ENCODE data around the gene EPB41.

DNA sequence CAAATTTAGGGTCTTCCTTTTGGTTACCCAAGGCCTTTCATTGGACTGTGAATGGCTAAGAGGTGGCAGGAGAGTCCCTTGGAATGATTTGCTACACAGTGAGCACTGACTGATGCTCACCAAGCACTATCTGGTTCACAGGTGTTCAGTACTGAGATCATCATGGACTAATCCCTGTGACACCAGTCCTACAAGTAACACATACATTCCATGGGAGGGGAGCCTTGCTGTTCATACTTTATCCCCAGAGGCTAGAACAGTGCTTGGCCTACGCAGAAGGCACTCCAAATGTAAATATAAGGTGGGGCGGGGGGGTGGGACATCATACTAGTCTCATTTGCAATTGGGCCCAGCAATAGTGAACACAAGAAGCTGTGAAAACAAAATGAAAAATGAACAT lies 229.8 kb downstream of the EPB41 start:
- TF ChIP-seq EP300 (IDR thresholded peaks at IDR 0.05; ENCODE audit: borderline replicate concordance in 1 of 2, low read depth in 1 of 2, low read length in 1 of 2) = no peak
- TF ChIP-seq CTCF (IDR thresholded peaks at IDR 0.05) = no peak
- TF ChIP-seq MAX (IDR thresholded peaks at IDR 0.05; ENCODE audit: low read depth) = no peak
- TF ChIP-seq REST (IDR thresholded peaks at IDR 0.05; ENCODE audit: low read depth, low read length) = no peak
- no peak for TF ChIP-seq TAF1 (IDR thresholded peaks at IDR 0.05; ENCODE audit: borderline replicate concordance, low read depth, low read length)
- TF ChIP-seq POLR2AphosphoS5 (IDR thresholded peaks at IDR 0.05; ENCODE audit: low read depth, low read length) = no peak
- no peak for TF ChIP-seq GABPA (IDR thresholded peaks at IDR 0.05; ENCODE audit: low read depth)
- TF ChIP-seq RCOR1 (IDR thresholded peaks at IDR 0.05; ENCODE audit: low read length) = no peak
- TF ChIP-seq SIN3A (IDR thresholded peaks at IDR 0.05; ENCODE audit: borderline replicate concordance, low read depth, low read length) = no peak
- TF ChIP-seq FOXM1 (IDR thresholded peaks at IDR 0.05; ENCODE audit: low read depth) = no peak
- TF ChIP-seq GATA2 (CRISPR knock-in tag; IDR thresholded peaks at IDR 0.05) = no peak
- no peak for TF ChIP-seq RAD21 (IDR thresholded peaks at IDR 0.05; ENCODE audit: low read length)

Measured in SK-N-SH (cell line).